Peyer's patch (tissue), 4 donors: ENCODE data around the gene KRTAP10-8.

Experiments used
- POLR2A ChIP-seq, 2 donors: fragments of 450-650 bp; IDR thresholded peaks; one replicate each; pipeline ENCODE4 v1.5.1; 2017; ENCODE audit warnings: antibody characterized with exemption in 2 of 2, mild to moderate bottlenecking in 2 of 2, moderate library complexity in 2 of 2
- TF ChIP-seq, protein P1 (sequence below), 6 experiments: fragments of 450-650 bp in 4 of 6; fragments of 200-600 bp in 2 of 6; sonication (generic) in 1 of 6; IDR thresholded peaks; one replicate each; pipeline ENCODE4 v1.5.1; 2017 to 2019; ENCODE audit warnings: antibody characterized with exemption in 6 of 6, mild to moderate bottlenecking in 3 of 6, moderate library complexity in 1 of 6

DNA sequence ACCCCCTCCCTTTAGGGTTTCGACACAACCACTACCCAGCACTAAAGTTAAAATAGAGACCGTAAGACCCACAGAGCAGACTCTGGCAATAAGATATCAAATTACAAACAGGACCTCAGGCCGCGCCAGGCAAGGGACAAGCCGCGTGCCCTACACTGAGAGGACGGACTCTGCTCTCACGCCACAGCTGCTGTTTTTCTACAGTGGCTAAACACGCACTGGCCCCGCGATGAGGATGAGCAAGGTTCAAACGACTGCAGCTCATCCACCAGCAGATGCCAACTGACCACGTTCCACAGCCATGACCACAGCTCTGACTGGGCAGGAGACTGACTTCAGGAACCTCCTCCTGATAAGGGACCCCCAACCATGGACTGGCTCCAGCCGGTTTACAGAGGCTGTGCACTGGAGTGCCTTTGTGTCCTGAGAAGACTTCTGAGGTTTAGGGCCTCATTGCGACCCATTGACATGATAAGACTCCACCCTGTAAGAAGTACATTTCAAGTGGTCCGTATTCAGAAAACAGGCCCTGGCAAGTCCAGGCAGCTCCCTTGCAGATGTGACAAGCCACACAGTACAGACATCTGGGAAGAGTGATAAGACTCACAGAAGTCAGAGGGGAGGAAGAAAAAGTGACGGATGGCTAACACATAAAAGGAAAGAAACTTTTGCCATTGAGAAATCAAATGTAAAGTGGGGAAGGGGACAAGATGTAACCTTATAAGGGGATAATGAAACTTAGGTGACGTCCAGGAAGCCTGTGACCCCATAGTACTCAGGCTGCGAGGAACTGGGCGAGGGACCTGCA, 18.1 kb upstream of the KRTAP10-8 start:
- TF ChIP-seq, protein P1, sequence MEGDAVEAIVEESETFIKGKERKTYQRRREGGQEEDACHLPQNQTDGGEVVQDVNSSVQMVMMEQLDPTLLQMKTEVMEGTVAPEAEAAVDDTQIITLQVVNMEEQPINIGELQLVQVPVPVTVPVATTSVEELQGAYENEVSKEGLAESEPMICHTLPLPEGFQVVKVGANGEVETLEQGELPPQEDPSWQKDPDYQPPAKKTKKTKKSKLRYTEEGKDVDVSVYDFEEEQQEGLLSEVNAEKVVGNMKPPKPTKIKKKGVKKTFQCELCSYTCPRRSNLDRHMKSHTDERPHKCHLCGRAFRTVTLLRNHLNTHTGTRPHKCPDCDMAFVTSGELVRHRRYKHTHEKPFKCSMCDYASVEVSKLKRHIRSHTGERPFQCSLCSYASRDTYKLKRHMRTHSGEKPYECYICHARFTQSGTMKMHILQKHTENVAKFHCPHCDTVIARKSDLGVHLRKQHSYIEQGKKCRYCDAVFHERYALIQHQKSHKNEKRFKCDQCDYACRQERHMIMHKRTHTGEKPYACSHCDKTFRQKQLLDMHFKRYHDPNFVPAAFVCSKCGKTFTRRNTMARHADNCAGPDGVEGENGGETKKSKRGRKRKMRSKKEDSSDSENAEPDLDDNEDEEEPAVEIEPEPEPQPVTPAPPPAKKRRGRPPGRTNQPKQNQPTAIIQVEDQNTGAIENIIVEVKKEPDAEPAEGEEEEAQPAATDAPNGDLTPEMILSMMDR (IDR thresholded peaks at IDR 0.05): no peak
- TF ChIP-seq POLR2A (IDR thresholded peaks at IDR 0.05): no peak
